ENCODE measurements around the gene CCBE1.
"Not testable (repeated sequence)": the region's sequence is repeated elsewhere in the genome, so short reads cannot be mapped to it uniquely, and the experiment has no call there.

Gene CCBE1

GRCh38 chr18:59714096-59714495 is 16.9 kb upstream of the CCBE1 start:
- not testable (repeated sequence) for DNase-seq

- DNase-seq, result peak; percentile 59
These were observed 15.1 kb upstream of the CCBE1 start for GRCh38 chr18:59712311-59712710.

DNA sequence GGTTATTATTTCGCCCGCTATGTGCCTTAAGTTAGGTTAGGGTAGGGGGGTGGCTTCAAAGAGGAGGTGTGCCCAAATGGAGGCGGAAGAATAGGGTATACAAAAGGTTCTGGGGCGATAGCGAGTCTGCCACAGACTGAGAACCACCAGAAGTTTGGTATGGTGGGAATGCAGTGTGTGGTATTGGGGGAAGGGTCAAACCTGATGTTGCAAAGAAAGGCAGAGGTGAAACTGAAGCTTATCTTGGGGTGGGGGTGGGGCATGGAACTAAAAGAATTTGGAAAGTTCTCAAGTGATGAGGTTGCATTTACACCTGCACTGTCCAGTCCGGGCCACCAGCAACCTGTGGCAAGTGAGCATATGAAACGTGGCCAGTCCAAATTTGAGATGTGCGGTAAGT is 11.8 kb upstream of the CCBE1 start:
- no peak for DNase-seq

DNA sequence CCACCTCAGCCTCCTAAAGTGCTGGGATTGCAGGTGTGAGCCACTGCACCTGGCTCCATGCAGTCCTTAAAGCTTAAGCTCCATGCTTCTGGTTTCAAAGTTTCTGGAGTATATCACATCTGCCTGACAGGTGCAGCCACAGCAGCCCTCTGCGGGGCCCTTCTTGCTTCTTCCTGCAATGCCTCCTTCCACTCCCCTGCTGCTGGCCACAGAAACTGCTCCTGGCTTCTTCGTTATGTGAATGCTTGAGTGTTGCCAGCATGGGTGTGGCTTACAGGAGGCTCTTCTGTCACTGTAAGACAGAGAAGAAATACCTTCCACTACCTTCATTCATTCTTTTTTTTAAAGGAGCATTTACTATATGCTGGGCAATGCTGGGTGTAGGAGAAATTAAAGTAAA is 10.1 kb upstream of the CCBE1 start:
- no peak for DNase-seq

GRCh38 chr18:59706499-59706898 is 9.3 kb upstream of the CCBE1 start:
- no peak for DNase-seq

GRCh38 chr18:59705145-59705544 is 7.9 kb upstream of the CCBE1 start:
- DNase-seq, result no peak

GRCh38 chr18:59704146-59704545 is 6.9 kb upstream of the CCBE1 start:
- DNase-seq, result no peak

DNA sequence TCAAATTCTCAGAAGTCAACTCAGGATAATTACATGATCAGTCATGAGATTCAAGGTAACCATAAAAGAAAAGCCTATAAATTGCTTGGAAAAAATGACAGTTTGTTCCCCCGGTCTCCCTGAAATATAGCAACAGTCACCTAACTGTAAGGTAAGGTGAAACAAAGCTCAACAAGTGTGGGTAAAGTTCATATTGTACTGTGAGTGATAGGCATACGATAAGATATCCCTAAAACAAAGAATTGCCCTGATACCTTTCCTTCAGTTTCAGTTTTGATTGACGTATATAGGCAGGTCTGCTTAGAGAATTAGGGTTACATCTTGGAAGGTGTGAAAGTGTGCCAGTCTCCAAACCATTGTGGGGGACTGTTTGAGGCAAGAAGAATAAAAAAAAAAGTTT is 4.0 kb upstream of the CCBE1 start:
- DNase-seq, result no peak

DNA sequence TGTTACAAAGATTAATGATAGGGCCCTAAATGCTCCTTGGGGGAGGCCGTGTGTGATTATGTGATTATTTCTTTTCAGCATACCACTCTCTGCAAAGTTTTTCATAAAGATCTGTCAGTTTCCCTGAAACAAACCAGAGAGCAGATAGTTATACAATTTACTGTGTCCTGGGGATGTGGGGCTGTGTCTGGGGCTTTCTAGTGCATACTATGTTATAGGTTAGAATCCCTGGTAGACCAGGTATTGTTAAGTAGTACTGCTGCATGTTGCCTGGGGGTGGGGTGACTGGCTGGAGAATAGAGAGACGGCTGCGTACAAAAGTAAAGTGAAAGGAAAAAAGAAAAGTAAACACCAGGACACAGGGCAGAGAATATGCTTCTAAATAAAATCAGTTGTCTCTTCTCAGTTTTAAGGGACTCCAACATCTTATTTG is 3.3 kb upstream of the CCBE1 start:
- DNase-seq, result peak; percentile 37

GRCh38 chr18:59699750-59700534 is 2.7 kb upstream of the CCBE1 start:
- no peak for DNase-seq

DNA sequence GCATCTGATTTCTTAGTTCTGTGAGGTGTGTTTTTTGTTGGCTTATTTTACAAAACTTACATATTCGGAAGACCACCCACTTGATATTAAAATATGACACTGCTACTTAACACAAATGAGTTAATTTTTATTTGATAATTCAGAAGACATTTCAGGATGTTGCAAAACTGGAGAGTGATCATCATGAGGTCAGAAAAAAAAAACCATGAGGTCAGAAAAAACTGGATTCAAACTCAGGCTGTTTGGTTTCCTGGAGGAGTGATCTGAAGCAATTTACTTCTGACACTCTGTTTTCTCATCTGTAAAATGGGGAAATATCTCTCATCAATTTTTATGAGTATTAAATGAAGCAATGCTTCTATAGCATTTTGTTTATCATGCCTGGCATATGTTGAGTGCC is 1.8 kb upstream of the CCBE1 start:
- no peak for DNase-seq

GRCh38 chr18:59696311-59697235 is 650 bp downstream of the CCBE1 start:
- DNase-seq, result peak; percentile 53

- DNase-seq, result no peak
These were observed 1.7 kb downstream of the CCBE1 start for GRCh38 chr18:59695551-59695950.

GRCh38 chr18:59694824-59695223 is 2.4 kb downstream of the CCBE1 start:
- no peak for DNase-seq

DNA sequence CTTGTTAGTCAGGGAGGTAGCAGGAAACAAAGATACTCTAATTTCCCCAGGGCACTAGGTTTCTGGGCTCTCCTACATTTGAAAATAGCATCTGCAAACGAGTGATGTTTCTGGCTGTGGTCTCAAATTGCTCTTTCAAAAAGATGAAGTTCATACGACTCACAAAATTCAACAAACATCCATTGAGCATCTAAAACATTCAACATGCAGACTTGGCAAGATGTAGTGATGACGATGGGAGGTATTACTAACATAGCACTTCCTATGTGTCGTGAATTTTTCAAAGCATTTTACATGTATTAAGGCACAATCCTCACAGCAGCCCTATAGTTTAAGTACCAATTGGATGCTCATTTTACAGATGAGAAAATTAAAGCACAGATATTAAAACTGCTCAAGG is 5.2 kb downstream of the CCBE1 start:
- DNase-seq, result no peak

DNA sequence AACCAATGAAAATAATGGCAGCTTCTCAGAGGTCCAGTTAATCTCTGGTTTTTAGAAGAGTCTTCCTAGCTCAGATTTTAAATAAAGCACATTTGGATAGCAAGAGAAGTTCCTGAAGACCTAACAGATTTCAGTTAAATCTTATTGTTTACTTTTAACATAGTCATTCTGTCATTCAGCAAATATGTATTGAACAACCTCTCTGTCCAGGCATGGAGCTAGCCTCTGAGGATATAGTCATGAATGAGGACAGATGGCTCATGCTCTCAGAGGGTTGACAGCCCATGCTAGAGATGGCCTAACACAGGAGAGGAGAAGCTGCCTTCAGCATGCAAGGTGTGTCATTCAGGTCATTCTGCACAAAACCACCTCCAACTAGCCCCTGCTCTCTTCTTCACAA is 6.2 kb downstream of the CCBE1 start:
- no peak for DNase-seq

DNA sequence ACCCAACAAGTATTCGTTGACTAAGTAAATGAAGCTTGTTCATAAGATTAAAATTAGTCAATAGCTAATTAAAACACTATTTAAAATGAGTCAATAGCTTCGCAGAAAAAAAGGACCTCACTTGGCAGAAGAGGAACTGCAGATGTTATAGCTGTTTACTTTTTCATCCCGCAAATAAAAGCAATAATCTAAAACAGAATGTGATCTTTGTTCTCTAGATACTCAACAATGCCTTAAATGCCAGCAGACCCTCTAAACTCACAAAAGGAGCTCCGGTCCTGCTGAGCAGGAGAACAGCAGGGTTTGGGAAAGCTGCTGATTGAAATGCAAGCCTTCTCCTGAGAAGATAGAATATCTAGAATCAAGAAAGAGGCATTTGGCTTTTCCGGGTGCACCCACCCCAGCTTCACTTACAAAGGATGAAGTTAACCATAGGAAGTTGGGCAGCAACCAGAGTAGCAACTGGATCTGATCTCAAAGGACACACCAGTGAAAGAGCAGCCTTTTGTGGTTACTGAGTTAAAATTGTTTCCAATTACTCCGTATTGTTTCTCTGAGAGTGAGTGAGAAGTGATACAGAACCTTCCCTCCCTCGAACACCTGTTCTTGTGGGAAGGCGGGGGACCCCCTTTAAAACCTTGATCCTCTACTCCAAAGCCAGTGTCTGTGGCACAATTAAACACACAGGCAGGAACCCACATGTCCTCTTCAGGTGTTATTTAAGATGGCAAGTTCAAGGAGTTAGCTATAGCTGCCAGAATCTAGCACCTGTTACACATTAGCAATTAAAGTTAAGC is 6.8 kb downstream of the CCBE1 start:
- peak; percentile 84 for DNase-seq

- DNase-seq, result no peak
These were observed 7.5 kb downstream of the CCBE1 start for GRCh38 chr18:59689756-59690155.

DNA sequence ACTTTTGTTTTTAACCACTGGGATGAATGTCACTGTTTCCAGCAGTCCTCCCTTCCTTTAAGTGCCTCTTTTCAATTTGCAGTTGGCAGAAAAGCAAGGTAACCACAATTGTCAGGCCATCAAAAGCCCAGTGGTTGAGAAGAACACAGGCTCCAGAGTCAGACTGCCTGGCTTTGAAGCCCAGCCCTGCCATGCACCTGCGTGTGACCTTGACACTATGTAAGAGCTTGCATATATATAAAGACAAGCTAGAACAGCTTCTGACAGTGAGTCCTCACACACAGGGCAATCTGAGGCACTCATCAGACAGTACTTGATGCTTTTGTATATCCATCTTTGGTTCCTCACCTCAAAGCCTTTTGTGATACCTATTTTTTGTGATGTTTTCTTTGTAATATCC is 11.0 kb downstream of the CCBE1 start:
- peak; percentile 67 for DNase-seq

- no peak for DNase-seq
These were observed 11.7 kb downstream of the CCBE1 start for GRCh38 chr18:59685501-59685900.

DNA sequence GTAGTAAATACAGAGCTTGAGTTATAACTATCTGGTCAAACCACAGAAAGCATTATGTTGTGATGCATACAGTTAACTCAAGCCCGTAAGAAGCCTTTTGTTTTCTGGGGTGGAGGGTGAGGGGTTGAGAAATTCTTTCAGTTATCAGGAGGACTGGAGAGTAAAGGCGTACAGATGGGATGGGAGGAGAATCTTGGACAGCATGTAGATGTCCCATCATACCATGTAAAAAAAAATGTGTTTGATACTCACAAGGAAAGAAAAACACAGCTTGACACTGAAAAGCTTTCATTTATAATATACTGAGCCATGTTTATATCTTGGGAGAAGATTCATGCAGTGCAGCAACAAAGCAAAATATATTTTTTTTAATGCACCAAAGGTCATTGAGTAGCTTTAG is 12.4 kb downstream of the CCBE1 start:
- no peak for DNase-seq

GRCh38 chr18:59681521-59682004 is 15.7 kb downstream of the CCBE1 start:
- DNase-seq, result peak; percentile 41

GRCh38 chr18:59681051-59681450 is 16.2 kb downstream of the CCBE1 start:
- DNase-seq, result no peak

All from NCI-H2107 (cell line).